Activated effector memory CD4-positive, alpha-beta T cell treated with anti-CD3 and anti-CD28 coated beads, Interleukin-2, amount 50 U/mL, for 16 hours (primary cell): ENCODE measurements around the gene GNA14.
"Not testable (repeated sequence)": the region's sequence is repeated elsewhere in the genome, so short reads cannot be mapped to it uniquely, and the experiment has no call there.

Source experiments
- DNase-seq: peaks from one replicate; pipeline ENCODE4 v3.0.0-alpha.2; 2020

GNA14 gene

DNA sequence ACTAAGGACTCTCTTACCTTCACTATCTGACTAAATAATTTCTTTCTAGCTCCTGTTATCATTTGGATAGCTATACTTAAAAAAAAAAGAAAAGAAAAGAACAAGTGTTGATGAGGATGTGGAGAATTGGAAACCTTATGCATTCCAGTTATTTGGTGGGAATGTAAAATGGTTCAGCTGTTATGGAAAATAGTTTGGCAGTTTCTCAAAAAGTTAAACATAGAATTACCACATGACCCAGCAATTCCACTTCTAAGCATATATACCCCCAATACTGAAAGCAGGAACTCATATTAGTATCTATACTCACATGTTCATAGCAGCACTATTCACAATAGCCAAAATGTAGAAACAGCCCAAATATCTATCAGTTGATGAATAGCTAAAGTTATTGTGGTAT lies 61.1 kb downstream of the GNA14 start:
- no peak for DNase-seq

DNA sequence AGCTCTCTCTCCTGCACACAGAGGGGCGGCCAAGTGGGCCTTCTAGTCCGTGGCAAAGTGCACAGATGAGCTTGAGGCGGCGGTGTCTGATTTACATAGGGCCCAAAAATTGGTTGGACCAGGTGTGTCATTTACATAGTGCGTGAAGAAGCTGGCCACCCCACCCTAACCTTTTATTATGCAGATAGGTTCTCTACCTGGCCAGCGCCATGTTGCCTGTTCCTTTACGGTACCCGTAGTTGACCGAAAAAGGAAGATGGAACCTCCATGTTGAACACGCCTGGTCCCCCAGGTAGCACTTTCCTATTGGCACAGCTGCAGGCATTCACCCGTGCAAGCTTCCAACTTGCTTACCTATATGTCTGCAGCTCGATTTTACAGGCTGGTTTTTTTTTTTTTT lies 61.5 kb downstream of the GNA14 start:
- DNase-seq = no peak

DNA sequence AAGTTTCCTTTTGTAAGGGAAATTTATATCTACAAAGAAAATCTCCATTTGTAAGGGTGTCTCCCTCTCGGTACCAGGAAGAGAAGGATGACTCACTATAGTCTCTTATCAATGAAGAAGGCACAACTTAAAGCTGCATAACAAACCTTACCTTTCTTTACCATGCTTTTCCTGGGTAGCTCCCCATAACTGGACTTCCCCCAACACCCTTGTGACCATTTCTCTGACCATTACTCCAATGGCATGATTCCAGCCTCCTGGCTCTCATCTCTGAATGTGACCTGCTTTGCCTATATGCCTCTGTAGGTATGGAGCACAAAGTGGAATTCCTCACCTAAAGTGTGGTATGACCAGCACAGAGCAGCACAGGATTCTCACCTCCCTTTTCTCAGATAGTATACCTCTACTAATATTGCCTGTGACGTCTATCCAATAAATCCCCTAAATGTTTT lies 62.8 kb downstream of the GNA14 start:
- DNase-seq = no peak

DNA sequence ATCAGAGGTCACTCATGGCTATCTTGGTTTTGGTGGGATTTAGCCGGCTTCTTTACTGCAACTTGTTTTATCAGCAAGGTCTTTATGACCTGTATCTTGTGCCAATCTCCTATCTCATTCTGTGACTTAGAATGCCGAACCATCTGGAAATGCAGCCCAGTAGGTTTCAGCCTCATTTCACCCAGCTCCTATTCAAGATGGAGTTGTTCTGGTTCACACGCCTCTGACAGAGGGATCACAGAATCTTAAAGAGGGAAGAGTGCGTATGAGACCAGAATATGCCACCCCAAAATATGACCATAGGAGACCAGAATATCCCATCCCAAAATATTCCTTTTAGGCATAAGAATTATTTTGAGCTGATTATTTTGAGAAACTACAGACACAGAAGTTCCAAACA lies 63.2 kb downstream of the GNA14 start:
- not testable (repeated sequence) for DNase-seq

DNA sequence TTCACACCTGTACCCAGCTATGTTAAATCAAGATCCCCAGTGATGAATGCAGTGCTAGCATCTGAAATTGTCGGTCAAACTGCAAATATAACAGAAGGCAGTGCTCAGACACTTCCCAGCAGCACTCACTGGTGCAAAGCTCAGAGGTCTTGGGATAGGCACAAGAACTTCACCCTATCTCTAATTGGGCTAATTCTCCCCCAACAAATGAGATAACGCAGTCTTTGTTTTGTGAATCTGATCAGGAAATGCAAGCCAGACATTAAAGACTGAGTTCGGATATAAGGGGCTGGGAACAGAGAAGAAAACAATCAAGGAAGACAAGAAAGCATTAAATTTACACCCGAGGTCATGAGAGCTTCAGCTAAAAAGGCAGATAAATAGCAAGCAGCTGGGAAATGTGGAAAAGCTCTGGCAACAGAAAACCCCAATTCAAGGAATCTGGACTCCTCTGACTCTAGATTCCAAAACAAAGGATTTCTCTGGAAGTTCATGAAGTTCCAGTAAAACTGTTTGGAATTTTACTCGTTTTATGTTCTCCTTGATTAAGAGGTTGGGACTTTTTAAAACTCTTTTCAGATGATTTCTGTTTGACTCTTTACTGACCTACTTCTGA lies 65.1 kb downstream of the GNA14 start:
- no peak for DNase-seq

DNA sequence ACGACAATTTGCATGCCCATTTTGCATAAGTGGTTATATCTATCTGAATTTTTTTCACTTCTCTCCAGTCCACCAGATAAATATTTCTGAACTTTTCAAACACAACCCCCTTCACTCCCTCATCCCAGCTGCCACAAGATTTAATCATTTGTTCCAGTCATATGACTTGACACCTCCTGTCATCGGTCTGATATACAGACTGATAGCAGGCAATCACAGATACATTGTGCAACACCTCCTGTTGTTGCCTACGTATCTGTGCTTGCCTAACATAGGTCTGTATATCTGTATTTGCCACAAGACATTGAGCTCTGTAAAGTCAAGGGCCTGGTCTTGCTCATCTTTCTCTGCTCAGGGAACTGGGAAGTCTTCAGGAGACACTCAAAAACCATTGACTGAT lies 65.6 kb downstream of the GNA14 start:
- DNase-seq = no peak

DNA sequence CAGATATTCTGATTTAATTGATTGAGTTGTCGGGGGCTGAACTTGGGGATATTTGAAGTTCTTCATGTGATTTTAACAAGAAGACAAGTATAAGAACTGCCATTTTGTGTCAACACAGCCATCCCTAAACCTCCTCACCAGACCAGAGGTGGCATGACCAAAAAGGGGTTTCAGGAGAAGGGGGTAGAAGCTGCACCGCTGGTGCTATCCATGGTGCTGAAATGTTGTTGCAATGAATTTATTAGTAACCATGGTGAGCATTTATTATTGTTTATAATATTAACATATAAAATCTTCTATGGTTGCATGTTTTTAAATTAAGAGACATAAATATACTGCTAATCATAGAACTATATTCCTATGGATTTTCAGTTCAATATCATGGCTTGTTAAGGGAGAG lies 72.3 kb downstream of the GNA14 start:
- DNase-seq = no peak

DNA sequence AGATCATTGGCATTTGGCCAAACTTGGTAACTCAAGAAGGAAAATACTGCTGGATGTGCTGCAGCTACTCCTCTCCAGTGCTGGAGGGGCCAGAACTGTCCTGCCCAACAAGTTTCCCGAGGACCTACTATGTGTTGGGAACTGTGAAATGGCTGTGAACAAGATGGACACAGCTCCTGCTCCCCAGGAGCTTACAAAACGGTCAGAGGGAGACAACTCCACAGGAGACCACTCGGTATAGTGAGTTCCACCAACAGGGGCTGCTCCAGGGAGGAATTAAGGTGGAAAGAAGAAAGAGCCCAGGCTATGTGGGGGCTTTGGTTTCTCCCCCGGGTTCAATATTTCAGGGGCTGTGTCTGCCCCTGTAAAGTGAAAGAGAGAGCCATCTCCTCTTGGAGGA lies 78.8 kb downstream of the GNA14 start:
- no peak for DNase-seq

DNA sequence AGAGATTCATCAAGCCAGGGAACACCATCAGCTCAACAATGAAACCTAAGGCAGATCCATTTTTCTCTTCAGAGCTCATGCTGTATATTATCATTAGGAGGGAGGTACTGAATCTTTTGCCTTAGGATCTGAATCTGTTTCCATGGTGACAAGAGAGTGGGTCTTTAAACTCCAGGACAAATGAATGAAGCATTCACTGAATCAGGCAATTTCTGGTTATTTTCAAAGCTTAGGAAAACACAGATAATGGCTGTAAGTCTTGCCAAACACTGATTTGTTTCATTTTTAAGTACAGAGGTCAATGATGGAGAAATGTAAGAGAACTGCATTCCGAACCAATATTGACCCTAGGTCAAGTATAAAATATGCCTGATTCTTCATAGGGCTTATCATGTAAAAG lies 84.9 kb downstream of the GNA14 start:
- DNase-seq = no peak

DNA sequence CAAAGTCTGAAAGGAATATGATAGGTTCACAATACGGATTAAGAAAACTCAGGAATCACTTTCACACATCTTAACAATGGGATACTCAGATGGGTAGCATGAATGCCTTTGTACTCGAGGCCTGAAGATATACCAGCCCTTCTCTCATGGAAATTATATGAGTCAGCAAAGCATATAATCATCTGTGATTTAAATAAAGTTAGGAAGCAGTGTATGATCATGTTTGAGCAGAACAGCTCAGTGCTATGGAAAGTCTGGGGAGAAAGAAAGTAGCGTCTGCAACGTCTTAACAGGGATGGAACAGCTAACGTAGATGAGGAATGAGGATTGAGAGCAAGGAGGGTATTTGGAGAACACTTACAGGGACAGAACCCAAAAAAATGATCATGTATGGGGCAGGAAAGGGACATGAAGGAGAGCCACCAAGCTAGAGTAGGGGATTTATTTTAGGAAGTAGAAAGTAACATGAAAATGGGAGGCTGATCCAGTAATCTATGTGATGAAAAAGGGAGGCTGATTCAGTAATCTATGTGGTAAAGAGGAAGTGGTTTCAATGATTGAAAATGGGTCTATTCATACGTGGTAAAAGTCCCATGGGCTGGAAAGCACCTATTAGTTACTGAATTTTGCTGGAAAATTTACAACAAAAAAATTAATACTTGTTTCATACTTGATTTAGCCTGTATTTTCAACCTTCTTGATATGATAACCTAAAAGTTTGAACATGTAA lies 85.9 kb downstream of the GNA14 start:
- no peak for DNase-seq

DNA sequence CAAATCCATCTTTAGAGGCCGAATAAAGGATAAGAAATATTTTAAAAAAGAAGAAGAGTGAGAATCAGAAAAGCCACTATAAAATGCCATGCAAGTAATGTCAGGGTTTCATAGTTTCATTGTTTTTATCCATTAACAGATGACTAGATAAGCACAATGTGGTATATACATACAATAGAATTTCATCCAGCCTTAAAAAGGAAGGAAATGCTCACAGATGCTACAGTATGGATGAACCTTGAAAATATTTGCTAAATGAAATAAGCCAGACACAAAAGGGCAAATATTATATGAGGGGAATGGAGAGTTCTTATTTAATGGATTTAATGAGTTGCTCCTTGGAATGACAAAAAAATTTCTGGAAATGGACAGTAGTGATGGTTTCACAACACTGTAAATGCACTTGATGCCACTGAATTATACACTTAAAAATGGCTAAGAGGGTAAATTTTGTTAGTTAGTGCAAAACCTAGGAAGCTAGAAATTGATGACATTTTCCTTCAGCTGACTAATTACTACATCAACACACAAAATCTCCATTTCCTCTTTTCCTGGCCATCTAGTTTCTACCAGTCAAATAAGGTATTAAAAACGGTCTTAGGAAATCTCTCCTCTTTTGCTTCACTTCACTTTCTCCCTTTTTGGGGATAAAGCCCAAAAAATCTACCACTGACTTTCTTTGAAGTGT lies 86.6 kb downstream of the GNA14 start:
- no peak for DNase-seq

DNA sequence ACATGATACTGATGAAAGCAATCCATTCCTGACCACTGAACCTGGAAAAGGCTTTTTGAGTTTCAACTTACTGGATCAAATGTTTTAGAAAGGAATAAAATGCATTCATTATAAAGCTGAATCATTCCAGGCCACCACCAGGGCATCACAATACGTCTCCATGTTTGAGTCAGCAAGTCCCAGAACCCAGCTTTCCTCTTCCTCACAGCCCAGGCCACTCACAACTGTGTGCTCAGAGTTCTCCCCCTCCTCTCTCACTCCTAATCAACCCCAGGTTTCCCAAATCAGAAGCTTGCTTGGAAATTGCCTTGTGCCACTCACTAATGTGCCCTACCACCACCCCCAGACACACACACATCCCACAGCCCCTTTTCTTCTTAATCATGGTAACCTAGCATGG lies 91.7 kb downstream of the GNA14 start:
- no peak for DNase-seq

DNA sequence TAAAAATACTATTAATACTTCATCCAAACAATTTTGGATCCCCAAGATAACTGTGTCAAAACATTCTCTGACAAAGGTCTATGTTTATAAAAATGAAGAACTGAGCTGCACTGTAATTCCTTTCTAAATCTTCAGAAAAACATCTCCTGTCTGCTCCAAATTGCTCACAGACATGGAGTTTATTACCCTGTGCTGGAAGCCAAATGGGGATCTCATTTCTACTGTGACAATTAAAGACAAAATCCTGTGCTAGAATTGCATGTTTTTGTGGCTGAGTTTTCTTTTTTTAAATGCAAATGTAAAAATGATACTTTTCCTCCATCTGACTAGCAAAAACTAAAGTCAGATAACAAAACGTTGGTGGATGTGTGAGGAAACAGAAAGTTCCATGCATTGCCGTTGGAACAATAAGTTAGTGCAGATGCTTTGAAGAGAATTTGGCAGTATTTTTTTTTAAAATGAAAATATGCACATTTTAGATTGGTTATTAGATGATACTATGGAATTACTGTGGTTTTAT lies 93.5 kb downstream of the GNA14 start:
- no peak for DNase-seq

DNA sequence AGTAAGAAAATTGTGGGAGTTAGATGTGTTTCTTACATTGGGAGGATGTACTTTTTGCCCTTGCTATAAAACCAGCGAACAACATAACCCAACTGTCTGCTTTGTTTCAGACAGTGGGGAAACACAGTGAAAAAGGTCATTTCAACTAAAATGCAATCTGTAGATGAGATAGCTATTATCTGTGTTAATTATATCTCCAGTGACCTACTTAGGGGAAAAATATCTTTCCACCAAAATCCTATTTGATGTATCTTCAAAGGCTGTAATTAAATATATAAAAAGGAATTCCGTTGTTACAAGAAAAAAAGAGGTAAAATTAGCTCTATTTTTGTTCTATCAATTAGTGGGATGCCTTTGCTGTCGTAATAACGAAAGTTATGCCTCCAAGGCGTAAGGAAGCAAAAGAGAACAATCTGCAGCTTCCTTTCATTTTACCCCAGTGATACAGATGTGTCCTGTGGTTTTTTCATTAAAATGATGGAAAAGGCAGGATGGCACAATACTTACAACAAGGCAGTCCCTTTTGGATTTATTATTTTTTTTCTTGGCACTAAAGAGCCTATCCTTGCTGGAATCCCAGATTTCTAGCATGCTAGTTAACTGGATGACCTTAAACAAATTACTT lies 100.9 kb downstream of the GNA14 start:
- no peak for DNase-seq

DNA sequence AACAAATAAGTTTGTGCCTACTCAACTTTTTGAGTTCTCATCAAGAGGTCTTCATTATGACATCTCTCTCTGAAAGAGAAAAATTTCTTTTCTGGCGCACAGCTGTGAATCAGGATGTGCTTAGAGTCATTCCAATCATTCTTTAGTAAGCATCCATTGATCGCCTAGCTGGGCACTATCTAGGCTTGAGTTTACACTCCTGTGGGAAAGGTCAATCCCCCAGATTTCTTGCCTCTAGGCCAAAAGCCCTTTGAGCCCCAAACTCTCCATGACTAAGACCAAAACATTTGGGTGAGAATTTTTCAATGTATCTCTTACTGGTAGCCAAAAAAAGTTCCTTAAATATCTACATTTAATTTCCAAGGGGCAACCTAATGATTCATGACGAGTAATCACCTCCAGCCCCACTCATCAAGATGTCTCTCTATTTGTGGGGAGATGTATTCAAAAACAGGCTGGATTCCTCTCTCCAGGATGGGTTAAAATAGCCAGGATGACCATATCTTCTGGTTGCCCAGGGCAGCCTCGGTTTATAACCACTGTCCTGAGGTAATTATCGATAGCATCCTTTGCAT lies 101.7 kb downstream of the GNA14 start:
- DNase-seq = no peak

DNA sequence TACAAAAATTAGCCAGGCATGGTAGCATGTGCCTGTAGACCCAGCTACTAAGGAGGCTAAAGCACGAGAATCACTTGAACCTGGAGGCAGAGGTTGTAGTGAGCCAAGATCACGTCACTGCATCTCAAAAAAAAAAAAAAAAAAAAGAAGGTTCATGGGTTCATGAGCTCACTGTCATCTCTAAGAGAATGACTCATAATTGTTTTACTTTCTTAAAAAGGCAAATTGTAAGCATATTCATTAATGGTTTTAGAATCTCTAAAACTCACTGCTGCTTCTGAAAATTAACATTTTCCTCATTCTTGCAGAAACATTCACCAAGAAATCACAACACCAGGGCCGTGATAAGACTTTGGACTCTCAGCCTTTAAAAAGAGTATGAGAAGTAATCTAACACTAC lies 103.6 kb downstream of the GNA14 start:
- DNase-seq = no peak

DNA sequence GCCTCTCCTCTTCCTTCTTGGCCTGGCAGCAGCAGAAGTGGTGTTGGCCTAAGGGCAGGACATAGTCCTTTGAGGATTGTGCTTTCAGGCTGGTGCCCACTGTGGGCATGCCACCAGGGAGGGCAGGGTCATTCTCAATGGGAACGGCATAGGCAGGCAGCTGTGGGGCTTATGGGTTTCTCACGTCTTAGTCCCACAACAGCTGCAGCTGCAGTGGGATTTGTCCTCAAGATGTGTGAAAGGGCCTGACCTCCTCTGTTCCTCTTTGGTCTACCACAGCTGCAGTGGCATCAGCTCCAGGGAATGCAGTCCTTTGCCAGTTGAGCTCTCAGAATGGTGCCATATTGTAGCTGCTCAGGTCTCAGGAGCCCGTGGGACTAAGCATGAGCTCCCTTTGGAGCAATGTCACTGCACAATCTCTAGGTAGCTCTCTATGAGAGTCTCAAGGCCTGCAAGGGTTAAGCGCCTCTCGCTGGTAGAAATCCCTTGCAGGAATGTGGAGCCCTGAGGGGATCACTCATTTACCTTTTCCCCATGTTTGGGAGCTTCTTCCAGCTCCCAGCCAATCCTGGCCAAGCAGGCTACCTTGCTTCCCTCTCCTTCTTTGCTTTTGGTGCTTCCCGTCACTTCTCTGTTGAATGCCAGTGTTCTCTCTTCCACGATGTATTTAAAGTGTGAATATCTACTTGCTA lies 104.8 kb downstream of the GNA14 start:
- DNase-seq = no peak

DNA sequence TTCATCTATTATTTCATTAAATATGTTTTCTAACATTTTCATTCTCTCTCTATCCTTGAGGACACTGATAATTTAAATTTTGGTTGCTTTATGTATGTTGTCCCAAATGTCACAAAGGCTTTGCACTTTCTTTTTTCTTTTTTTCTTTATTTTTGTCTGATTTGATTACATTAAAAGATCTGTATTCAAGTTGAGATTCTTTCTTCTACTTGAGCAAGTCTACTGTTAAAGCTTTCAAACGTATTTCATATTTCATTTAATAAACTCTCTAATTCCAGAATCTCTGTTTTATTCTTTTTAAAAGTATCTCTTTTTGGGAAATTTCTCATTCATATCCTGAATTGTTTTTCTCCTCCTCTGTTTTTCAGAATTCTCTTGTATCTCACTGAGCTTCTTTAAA lies 106.5 kb downstream of the GNA14 start:
- DNase-seq = no peak

DNA sequence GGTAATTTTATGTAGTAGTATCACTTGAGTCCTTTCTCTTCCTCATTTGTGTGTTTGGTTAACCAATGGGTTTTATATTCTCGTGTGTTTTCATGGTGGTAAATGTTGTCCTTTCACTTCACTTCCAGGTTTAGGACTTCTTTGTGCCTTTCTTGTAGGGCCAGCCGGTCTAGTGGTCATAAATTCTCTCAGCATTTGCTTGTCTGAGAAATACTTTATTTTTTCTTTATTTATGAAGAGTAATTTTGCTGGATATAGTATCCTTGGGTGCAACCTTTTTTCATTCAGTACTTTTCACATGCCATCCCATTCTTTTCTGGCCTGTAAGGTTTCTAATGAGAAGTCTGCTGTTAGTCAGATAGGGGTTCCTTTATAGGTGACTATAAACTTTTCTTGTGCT lies 107.1 kb downstream of the GNA14 start:
- DNase-seq = no peak

DNA sequence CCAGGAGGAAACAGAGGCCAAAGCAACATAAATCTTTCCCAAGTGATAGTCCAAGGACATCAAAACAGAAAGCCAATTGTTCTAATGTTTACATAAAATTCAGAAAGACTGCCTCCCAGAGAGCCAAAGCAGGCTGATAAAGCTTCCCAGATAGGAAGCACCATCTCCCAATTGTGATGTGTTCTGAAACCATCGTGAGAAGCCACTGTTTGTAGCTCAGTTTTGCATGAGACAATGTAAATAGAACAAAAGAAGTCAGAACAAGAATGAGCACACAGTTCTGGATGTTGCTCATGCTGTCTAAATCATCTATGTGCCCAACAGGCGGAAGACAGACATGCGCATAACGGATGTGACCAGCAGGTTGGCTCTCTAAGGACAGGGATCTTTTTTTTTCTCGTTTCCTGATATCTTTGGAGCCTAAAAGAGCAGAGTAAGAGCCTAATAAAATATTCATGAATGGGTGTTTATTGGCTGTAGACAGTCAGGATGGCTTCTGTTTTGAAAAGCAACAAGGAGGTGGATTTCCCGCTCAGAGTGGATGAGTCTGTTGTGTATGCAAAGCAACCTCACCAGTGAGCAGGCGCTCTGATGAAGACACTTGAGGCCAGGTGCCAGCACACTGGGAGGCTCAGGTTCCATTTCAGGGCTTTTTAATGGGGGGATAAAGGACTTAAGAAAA lies 113.6 kb downstream of the GNA14 start:
- DNase-seq = no peak

DNA sequence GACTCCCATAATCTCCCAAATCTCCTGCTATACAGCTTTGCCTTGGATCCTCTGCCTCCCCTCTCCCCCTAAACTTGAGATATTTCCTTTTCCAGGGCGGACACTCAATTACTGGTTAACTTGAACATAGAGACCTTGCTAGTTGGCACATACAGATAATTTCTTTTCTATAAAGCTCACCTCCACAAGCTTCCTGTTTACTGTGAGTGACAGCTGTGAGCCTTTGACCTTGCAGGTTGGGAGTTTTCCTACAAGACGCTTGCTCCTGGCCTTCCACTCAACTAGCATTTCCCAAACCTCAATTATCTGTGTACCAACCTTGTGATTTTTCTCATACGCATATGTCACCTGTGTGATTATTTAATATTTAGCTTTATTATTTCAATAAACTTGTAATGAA lies 114.5 kb downstream of the GNA14 start:
- no peak for DNase-seq

DNA sequence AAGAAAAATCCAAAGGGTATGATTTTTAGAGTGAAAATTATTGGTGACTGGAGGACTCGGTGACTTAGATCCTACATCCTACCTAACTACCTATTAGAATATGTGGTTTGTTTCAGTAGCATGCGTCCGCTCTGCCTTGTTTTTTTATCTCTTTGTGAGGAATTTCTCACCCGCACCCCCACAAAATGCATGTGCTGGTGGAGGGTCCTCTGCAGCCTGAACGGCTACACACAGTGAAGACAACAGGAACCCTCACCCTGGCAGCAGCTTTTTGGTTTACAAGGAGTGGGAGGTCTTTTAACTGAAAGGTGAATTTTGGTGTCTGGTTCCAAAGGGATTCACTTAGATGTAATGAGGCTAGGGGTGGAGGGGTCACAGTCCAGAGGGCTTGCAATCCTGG lies 115.5 kb downstream of the GNA14 start:
- DNase-seq = no peak
